GM12873 (cell line): ENCODE measurements around the gene RETREG3.
A peak's percentile ranks its signal among the peaks of the same experiment; 100 is the strongest.

Experiments
- CTCF ChIP-seq: IDR thresholded peaks from 2 replicates; pipeline ENCODE4 v1.5.1; 2012; ENCODE audit warnings: low read depth, mild to moderate bottlenecking, moderate library complexity, low read length, control low read depth; ENCODE audit not compliant: insufficient read depth; ENCODE audit errors: missing control alignments

The RETREG3 gene

GRCh38 chr17:42537826-42538451 is 71.2 kb downstream of the RETREG3 start:
- TF ChIP-seq CTCF = no peak

GRCh38 chr17:42537156-42537805 is 71.9 kb downstream of the RETREG3 start:
- TF ChIP-seq CTCF = no peak

GRCh38 chr17:42536372-42537155 is 72.6 kb downstream of the RETREG3 start:
- no peak for TF ChIP-seq CTCF

GRCh38 chr17:42536048-42536371 is 73.2 kb downstream of the RETREG3 start, which contains the start of gene NAGLU:
NAGLU (plus strand) TSS chr17:42536241; CDS start chr17:42536273, 32 bp downstream.
- TF ChIP-seq CTCF = no peak

GRCh38 chr17:42535155-42536047 is 73.8 kb downstream of the RETREG3 start:
- TF ChIP-seq CTCF = no peak

- peak; percentile 51 for TF ChIP-seq CTCF
These were observed 77.5 kb downstream of the RETREG3 start for GRCh38 chr17:42531455-42532354.
